Tongue (tissue), 2 donors: Measurements from ENCODE around the gene EFCAB14. TPM values are rescaled to one million over a fixed set of nuclear protein-coding genes. Genes with fewer than 3 reads are reported as not detected.
"Not testable (repeated sequence)": the region's sequence is repeated elsewhere in the genome, so short reads cannot be mapped to it uniquely, and the experiment has no call there.

Experiments used
- DNase-seq: peaks from one replicate; pipeline ENCODE4 v3.0.0-alpha.2; 2015
- total RNA-seq: library from RNA; depleted of rRNA; stranded (reverse); fragments of >200 nt; gene quantifications from one replicate; pipeline ENCODE4 v1.2.3, GENCODE V29; 2014

The EFCAB14 gene, protein sequence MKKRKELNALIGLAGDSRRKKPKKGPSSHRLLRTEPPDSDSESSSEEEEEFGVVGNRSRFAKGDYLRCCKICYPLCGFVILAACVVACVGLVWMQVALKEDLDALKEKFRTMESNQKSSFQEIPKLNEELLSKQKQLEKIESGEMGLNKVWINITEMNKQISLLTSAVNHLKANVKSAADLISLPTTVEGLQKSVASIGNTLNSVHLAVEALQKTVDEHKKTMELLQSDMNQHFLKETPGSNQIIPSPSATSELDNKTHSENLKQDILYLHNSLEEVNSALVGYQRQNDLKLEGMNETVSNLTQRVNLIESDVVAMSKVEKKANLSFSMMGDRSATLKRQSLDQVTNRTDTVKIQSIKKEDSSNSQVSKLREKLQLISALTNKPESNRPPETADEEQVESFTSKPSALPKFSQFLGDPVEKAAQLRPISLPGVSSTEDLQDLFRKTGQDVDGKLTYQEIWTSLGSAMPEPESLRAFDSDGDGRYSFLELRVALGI
- total RNA-seq = 89.8 TPM

DNA sequence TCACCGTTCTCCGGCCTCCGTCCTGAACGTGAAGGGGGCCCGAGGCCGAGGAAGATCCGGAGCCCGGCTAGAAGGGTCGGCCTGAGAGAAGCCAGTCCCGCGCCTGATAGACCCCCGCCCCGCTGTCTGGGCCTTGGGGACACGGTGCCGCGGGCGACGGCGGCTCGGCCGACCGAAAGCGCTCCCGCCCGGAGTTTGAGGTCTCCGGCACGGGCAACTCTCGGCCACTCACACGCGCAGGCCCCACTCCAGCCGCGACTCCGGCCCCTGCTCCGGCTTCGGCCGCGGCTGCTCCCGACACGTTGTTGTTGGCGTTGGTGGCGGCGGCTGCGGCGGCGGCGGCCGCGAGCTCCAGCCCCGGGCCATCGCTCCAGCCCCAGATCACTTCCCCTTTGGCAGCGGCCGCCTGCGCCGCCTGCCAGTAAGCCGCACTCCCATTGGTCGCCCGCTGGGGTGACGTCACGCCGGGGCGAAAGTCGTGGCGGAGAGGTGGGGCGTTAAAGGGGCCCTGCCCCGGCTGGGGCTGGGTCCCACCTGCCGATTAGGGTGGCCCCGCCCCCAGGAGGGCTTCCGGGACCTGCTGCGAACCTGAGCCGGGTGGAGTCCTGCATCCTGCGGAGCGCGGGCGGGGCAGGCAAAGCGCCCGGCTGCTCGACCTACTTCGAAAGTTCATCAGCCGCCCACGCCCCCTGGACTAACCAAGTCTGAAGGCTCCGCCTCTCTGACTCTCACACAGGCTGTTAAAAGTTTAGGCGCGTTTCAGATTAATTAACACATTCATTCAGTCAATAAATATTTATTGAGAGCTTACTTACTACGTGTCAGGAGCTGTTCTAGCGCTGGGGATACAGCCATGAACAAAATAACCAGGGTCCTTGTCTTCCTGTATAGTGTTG lies at the start of gene EFCAB14:
EFCAB14 (minus strand) TSS at position 388 of the 896 bp plus-strand sequence. CDS start 1,027 bp downstream, outside the sequence.
- peak; percentile 97 for DNase-seq

DNA sequence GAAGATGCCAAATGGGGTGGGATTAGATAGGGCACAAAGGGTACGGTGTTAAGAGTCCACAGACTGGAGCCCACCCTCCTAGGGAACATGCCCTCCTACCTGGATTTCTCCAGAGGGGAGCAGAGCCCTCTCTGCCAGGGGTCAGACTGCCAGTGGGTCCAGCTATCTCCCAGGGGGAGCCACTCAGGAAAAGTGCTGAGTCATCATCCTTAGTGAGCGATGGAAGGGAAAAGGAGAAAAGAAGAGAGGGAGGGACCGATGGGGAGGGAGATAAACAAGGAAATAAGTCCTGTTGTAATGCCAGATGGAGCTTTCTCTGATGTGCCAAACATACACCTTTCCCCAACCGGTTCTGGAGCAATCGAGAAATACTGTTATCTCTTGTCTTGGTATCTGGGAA lies 49.5 kb upstream of the EFCAB14 start:
- no peak for DNase-seq

DNA sequence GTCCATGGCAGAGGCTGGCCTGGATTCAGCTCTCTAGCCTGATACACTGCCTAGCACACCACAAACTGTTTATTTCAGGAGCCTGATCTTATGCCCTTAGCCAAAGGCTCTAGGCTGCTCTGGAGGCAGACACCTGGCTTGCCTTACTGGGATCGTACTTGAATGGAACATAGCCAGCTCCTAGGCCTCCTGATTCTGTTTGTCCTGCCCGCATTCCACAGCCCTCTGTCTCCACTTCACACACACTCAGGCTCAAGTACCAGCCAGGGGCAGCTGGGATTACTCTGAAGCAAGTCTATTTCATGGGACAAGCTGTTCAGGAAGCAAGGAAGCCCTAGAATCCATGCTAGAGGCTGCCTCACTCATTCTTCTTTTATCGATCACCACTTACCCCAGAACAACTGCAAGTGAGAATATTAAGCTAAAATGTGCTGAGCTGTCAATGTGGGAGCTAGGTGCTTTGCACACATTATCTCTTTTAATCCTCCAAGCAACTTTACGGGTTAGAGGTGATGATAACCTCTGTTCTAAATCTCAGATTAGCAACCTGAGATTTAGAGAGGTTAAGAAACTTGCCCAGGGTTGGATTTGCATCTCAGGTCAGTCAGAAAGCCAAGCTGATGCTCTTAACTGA lies 48.9 kb upstream of the EFCAB14 start:
- peak; percentile 22 for DNase-seq

DNA sequence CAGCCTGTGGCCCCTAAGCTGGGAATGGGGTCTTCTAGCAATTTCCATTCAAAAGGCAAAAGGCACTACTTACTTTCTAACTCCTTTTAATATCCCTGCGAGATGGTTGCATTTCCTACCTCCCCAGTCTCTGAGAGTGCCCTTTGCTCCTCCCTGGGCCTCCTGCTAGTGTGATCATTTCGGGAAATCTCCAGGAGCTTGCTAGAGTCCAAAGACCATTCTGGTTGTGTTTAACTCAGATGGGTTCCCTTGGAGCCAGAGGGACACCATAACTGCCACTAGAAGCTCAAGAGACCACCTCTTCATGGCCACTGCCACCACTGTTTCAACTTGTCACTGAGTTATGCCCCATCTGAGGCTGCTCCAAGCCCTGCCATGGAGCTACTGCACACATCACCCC lies 45.5 kb upstream of the EFCAB14 start:
- no peak for DNase-seq

DNA sequence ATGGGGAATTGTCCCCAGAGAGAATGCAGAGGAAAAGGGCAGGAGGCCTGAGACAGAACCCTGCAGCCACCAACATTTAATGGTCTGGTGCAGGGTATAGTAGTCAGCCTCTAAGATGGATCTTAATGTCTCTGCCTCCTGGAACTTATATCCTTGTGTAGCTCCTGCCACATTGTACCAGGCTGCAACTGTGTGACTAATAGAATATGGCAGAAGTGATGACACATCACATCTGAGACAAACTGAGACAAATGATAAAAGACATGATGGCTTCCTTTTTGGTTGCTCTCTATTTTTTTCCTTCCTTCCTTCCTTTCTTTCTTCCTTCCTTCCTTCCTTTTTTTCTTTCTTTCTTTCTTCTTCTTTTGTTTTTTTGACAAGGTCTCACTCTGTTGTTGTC lies 42.8 kb upstream of the EFCAB14 start:
- DNase-seq = no peak

DNA sequence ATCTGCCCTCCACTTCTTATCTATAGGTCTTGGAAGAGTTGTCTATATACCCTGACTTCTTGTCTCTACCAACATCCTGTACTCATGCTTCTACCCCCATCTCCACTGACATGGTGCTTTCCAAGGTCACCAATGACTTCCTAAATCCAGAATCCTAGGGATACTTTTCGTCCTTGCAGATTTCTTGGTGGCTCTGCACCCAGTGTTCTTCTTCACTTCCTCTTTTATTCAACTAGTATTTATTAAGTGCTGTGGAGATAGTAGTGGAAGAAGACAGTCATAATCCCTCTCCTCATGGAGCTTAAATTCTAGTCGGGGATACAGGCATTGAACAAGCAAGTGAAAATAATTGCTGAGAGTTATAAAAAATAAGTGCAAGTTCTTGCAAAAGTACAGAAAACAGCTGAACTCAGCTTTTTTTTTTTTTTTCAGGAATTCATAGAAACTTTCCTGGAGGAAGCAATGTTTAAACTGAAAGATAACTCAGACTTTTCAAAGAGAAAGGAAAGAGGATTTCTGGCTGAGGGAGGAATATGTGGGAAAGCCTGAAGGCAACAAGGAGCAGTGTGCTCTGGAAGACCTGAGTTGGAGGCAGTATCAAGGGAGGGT lies 41.7 kb upstream of the EFCAB14 start:
- DNase-seq = no peak

DNA sequence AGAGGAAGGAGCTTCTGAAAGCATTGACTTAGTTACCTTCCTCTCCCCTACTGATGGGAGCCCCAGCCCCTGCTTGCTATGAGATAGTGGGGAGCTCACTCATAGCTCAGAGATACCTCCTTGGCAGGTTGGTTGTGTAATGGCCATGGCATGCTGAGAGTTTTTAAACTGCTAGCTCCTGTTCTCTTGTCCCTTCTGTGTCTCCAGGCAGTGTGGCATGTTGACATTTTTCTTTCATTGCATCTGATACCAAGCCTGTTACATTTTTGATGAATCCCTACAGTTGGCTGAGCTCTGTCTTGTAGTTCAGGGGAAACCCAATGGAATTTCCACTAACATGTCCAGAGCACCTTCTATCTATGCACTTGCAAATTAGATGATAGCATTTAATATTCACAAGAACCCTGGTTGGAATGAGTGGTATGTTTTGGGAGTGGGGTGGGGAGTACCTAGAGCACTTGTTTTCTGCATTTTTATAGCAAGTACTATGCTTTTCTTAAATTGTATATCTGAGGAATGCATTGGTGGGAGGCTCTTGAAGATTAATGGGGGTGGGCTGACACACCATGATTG lies 39.1 kb upstream of the EFCAB14 start:
- no peak for DNase-seq

DNA sequence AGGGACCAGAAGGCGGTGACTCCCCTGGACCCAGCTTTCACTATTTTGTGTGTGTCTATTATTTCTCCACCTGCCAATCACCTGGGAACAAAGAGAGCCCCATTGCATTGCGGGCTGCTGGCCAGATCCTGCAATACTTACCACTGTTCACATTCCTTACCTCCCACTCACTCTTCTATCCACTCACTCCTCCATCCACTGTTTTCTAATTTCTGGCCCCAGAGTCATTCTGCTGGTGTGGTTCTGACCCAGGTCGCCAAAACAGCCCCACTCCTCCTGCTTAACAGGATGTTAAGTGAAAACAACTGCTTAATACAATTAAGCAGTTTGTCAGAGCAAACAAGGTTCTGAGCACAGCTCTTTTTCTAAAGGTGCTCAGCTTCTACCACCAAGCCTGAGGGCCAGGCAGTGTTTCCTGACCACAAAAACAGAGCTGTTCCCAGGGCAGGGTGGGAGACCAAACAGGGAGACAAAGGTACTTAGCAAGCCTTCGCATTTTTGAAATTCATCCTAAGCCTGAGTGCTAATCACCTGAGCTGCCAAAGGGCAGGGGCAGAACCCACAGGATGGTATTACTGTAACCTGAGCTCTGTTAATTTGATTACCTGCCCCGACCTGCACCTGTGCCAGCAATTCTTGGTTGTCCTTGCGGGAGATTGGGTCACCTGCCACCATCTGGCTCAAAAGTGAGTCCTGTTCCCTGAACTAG lies 38.5 kb upstream of the EFCAB14 start:
- DNase-seq = no peak

DNA sequence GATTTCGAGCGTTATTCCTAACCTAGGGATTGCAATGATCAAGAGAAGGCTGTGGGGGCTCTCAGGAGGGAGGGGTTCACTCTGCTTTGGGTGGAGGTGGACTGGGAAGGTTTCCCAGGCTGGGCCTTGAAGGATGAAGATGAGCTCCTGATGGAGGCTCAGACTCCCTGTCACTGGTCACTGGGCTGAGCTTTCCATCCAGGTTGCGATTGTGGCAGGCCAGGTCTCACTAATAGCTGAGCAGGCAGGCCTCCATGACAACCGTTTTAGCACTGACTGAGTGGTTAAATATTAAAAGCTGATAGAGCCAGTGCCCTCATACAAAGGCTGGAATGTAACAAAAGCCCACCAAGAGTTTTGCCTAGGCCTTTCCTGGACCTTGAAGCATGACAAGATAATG lies 36.2 kb upstream of the EFCAB14 start:
- DNase-seq = no peak

DNA sequence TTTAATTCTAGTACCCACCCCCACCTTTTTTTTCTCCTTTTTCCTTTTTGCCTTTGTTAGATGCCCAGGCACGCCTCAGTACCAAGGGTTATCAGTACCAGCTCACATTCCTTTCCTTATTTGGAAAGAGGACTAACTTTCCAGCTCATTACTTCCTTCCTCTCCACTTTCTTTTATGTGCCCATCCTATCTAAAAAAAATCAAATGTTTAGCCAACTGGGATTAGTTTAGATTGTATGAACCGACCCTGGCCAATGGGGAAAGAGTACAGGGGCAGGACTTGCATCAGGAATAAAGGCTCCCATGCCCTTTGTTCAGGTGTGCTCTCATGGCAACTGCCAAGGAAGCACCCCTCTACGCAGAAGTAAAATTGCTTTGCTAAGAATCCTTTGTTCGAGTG lies 35.8 kb upstream of the EFCAB14 start:
- not testable (repeated sequence) for DNase-seq

DNA sequence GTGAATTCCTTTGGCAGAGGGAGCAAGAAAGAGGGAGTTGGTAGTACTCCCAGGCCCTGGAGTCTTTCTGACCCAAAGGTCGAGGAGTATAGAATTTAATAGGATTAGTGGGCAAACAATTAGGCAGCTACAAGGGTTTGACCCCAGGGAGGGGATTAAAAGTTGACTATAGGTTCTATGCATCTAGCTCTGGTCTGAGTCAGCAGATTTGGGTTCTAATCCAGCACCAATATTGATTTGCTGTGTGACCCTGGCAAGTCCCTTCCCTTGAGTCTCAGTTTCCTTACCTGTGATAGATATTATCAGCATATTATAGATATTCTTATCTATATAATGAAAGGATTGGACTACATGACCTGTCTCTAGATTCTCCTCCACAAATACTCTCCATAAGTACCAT lies 35.1 kb upstream of the EFCAB14 start:
- DNase-seq = no peak

DNA sequence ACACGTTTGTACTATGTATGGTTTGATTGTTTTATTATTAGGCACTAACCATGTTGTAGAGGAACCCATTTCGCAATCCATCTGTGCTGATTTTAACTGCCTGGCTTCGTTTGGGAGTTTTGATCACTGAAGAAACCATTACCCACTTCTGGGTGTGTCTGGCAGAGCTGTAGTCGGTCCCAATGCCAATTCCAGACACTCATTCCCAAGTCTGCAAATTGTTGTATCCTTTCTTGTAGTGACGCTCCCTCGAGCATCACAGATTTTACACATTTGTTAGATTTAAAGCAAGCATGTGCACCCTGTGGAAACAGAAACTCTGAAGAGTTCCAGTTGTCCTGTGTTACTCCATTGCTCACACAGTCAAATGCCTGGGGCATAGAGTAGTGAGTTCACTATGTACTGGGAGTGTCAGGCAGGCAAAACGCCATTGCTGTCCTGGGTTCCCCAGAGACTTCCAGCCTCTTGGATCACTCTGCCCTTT lies 31.0 kb upstream of the EFCAB14 start:
- DNase-seq = no peak

DNA sequence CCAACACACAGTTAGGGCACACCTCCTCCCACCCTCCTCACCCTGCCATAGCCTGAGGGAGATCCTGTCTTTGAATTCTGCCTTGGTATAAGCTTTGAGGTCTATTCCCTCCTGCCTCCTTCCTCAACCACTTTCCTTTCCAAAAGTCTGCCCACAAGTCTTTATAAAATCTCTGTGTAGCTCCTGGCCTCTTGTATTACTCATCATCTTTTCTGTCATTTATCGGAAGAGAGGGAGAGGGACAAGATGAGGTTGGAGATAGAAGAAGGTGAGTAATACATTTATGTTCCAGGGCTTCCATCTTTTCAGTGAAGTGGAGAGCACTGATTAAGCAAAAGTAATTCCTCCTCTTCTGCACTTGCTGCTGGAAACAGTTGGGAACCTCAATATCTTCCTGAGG lies 30.5 kb upstream of the EFCAB14 start:
- DNase-seq = no peak

DNA sequence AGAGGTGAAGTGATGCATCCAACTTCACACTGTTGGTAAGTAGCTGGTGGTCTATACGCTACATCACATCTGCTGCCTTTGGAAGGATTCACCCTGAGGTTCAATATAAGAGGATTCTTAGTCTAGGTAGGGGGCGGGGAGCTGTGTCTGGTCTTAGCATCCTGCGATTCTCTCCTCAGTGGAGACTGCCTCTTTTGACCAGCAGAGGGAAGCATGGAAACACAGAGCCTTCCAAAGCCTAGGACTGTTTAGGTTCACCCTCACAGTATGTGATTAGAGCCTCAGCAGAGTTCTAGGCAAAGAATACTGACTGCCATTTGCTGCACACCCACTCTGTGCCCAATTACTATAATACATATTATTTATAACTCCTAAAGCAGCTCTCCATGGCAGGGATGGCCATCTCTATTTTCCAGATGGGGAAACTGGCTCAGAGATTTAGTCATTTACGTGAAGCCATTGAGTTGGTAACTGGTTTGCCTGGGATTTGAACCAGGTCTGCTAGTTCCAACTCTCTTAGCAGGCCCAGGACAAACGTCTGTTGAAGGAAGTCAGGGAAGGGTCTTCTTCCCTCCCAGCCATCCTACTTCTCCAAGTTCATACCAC lies 28.9 kb upstream of the EFCAB14 start:
- peak; percentile 39 for DNase-seq

DNA sequence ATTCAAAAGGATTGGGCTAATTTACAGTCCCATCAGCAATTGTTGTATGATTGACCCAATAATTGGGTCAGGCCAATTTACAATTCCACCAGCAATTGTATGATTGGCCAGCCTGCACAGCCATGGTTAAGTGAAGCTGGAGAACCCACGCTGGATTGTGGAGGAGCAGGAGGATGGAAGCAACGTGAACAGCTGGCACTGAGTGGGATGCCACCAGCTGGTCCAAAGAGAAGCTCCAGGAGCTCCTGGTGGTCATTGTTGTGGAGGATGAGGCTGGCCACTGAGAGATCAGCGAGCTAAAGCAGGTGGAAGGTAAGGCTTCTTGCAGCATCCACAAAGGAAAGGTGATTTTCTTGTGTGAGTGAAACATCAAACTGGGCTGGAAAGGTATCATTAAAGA lies 23.2 kb upstream of the EFCAB14 start:
- no peak for DNase-seq

DNA sequence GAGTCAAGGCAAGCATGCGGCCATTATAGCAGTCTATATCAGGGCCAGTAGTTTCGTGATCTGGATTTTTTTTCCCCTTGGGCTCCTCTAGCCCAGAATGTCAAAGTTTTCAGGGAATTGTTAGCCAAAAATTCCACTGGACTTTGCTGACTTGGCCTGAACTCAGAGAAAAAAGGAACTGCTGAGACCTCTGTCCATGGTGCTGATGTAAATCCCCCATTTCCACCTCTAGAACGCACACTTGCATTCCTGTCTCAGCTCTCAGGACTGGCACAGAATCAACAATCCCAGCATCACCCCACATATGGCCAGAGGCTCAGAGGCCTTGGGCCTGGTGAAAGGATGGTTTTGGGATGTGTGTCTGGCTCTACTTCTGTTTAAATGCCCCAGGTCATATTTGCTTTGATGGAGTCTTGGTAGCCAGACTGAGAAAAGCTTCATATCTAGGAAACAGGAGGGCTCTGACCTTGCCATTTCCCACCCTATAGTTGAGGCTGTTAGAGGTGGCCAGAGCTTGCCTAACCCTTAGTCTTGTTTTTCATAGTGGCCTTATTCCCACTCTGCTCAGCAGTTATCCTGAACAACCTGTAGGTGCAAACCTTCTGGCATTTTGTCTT lies 16.9 kb upstream of the EFCAB14 start:
- peak; percentile 79 for DNase-seq

DNA sequence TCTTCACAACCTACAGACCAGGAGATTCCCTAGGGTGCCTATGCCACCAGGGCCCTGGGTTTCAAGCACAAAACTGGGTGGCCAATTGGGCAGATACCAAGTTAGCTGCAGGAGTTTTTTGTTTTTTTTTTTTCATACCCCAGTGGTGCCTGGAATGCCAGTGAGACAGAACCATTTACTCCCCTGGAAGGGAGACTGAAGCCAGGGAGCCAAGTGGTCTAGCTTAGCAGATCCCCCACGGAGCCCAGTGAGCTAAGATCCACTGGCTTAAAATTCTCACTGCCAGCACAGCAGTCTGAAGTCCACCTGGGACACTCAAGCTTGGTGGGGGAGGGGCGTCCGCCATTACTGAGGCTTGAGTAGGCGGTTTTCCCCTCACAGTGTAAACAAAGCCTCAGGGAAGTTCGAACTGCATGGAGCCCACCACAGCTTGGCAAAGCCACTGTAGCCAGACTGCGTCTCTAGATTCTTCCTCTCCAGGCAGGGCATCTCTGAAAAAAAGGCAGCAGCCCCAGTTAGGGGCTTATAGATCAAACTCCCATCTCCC lies 9.5 kb upstream of the EFCAB14 start:
- DNase-seq = not testable (repeated sequence)

DNA sequence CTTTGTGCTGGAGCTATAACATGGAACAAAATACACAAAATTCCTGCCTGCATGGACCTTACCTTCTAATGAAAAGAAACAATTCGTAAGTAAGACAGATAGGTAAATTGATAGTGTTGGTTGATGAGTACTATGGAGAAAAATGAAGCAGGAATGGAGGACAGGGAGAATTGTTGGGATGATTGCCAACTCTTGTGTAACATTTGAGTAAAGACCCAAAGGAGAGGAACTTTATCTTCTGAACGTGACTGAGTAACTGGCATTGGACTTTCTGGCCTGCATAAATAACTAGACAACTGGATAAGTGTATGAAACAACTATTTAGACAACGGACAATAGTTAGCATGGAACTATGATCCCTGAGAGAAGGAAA lies 6.8 kb upstream of the EFCAB14 start:
- DNase-seq = no peak

DNA sequence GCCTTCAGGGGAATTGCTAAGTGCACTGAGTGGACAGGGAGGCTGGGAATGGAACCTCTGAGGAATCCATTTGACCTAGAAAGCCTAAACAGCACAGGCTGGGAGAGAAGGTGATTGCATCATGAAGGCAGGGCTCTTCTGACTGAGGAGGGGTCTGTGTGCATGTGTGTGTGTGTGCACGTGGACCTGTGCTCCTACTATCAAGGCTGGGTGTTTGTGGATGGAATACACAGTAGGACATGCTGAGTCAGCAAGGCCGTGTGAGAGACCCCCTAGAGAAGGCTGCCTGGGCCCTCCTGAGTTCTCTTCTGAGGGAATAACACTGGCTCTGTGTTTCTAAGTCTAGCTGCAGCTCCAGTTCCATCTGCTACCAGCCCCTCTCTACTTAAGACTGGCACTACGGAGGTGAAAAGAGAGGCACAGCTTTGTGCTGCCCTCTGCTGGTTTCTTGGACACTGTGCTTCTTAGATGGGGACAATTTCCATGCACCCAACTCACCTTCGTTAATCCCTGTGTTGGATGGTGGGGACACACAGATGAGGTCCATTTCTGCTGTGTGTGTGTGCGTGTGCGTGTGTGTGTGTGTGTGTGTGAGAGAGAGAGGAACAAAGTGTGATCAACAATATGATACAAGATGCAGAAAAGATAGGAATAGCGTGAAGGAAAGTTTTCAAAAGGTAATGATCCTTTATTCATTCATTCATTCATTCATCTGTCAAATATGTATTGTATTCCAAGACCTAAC lies 6.2 kb upstream of the EFCAB14 start:
- peak; percentile 86 for DNase-seq
